ENCODE measurements around the gene MAGEA6. TPM values are rescaled to one million over a fixed set of nuclear protein-coding genes. Genes with fewer than 3 reads are reported as not detected.
"Not testable (repeated sequence)": the region's sequence is repeated elsewhere in the genome, so short reads cannot be mapped to it uniquely, and the experiment has no call there.

MAGEA6 gene
- total RNA-seq, 2 experiments from 2014 or later, result not detected

DNA sequence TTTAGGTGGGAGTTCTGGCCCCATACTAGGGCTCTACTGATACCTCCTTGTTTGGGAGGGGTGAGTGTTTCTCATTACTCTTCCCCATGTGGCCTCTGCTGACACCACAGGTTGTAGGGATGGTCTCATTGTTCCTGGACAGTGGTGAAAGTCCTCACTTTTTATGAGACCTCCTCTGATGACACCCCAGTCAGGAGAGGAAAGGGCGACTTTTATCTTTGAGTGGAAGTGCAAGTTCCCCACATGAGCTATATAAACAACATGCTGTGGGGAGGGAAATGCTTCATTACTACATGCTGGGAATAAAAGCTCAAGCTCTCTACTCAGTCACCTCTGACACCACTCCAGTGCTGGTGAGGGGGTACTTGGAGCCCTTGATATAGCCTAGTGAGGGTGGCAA, 29.5 kb upstream of the MAGEA6 start:
- H3K9me3 ChIP-seq (ENCODE audit: low read length), result no peaks in the 10 kb centered on the region
- H3K79me2 ChIP-seq (ENCODE audit: insufficient read depth, low read depth, low read length), result no peaks in the 10 kb centered on the region
- H3K9me2 ChIP-seq (ENCODE audit: insufficient read depth, low read length), result no peaks in the 10 kb centered on the region
- no peak overlapping the region for H3K4me3 ChIP-seq (ENCODE audit: low read depth, low read length, poor library complexity, severe bottlenecking)
- DNase-seq (ENCODE audit: low spot score), result no peak
- CTCF ChIA-PET (ENCODE audit: unreplicated experiment), result no interaction called here
- TF ChIP-seq EZH2phosphoT487 (IDR thresholded peaks at IDR 0.05; ENCODE audit: borderline replicate concordance, low read depth, low read length), result no peak
- TF ChIP-seq, protein P1, sequence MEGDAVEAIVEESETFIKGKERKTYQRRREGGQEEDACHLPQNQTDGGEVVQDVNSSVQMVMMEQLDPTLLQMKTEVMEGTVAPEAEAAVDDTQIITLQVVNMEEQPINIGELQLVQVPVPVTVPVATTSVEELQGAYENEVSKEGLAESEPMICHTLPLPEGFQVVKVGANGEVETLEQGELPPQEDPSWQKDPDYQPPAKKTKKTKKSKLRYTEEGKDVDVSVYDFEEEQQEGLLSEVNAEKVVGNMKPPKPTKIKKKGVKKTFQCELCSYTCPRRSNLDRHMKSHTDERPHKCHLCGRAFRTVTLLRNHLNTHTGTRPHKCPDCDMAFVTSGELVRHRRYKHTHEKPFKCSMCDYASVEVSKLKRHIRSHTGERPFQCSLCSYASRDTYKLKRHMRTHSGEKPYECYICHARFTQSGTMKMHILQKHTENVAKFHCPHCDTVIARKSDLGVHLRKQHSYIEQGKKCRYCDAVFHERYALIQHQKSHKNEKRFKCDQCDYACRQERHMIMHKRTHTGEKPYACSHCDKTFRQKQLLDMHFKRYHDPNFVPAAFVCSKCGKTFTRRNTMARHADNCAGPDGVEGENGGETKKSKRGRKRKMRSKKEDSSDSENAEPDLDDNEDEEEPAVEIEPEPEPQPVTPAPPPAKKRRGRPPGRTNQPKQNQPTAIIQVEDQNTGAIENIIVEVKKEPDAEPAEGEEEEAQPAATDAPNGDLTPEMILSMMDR (conservative IDR thresholded peaks at IDR 0.05; ENCODE audit: low read length), result no peak
- no peaks in the 10 kb centered on the region for H4K20me1 ChIP-seq (ENCODE audit: insufficient read depth, low read length)
- POLR2A ChIA-PET, result no interaction called here
- intact Hi-C loops (cut with micrococcal nuclease; ENCODE audit: unreplicated experiment), result no loop called here
- no peaks in the 10 kb centered on the region for H3K36me3 ChIP-seq (ENCODE audit: insufficient read depth, low read length)
- H3K4me2 ChIP-seq (ENCODE audit: low read length), result no peak overlapping the region
- no peaks in the 10 kb centered on the region for H3K4me1 ChIP-seq (ENCODE audit: insufficient read depth, low read length, poor library complexity, severe bottlenecking)
- no peak overlapping the region for H3K27ac ChIP-seq (ENCODE audit: low read depth, low read length, poor library complexity, severe bottlenecking)
- BruUV-seq (replicated peaks), result no TSS peak
- H2AFZ ChIP-seq (ENCODE audit: low read length), result no peak overlapping the region

DNA sequence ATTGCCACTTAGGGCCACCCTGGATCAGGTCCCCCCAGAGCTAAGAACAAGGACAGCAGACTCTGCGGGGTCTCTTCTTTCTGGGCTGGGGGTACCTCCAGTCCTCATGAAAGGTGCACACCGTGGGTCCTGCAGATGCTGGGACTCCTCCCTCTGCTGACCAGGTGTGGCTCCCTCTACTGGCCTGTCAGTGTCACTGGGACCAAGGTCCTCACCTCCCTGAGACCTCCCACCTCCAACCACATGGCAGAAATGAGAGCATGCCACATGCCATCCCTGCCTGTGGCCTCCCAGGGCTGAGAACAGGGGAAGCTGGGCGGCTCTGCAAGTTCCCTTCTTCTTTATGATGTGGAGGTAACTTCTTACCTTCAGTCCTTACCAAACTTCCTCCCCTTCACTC, 17.6 kb upstream of the MAGEA6 start:
- BruUV-seq (replicated peaks); H3K4me2 ChIP-seq (ENCODE audit: low read length); H3K36me3 ChIP-seq (ENCODE audit: insufficient read depth, low read length); H2AFZ ChIP-seq (ENCODE audit: low read length); H3K9me2 ChIP-seq (ENCODE audit: insufficient read depth, low read length); H3K79me2 ChIP-seq (ENCODE audit: insufficient read depth, low read depth, low read length); intact Hi-C loops (cut with micrococcal nuclease; ENCODE audit: unreplicated experiment); H3K27ac ChIP-seq (ENCODE audit: low read depth, low read length, poor library complexity, severe bottlenecking); H3K4me1 ChIP-seq (ENCODE audit: insufficient read depth, low read length, poor library complexity, severe bottlenecking); H3K9me3 ChIP-seq (ENCODE audit: low read length); POLR2A ChIA-PET; H4K20me1 ChIP-seq (ENCODE audit: insufficient read depth, low read length); CTCF ChIA-PET (ENCODE audit: unreplicated experiment); H3K4me3 ChIP-seq (ENCODE audit: low read depth, low read length, poor library complexity, severe bottlenecking); DNase-seq (ENCODE audit: low spot score): not testable (repeated sequence)

DNA sequence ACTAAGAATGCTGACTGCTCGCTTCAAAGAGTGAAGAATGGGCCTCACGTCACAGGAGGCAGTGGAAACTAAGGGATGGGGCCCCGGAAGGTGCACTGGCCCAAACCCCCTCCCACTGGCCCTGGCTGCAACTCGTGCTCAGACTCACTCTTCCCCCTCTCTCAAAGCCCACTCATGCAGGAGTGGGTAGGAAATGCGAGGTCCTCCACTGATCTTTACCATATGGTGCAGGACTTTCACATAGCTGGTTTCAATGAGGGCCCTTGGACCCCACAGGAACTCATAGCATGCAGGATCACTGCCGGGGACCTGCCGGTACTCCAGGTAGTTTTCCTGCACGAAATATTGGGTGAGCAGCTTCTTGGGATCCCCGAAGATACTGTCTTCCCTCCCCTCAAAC, 2.9 kb downstream of the MAGEA6 start:
- intact Hi-C loops (cut with micrococcal nuclease; ENCODE audit: unreplicated experiment); H3K79me2 ChIP-seq (ENCODE audit: insufficient read depth, low read depth, low read length); H4K20me1 ChIP-seq (ENCODE audit: insufficient read depth, low read length); H3K27ac ChIP-seq (ENCODE audit: low read depth, low read length, poor library complexity, severe bottlenecking); H3K9me3 ChIP-seq (ENCODE audit: low read length); H3K4me2 ChIP-seq (ENCODE audit: low read length); CTCF ChIA-PET (ENCODE audit: unreplicated experiment); H3K36me3 ChIP-seq (ENCODE audit: insufficient read depth, low read length); BruUV-seq (replicated peaks); H3K4me3 ChIP-seq (ENCODE audit: low read depth, low read length, poor library complexity, severe bottlenecking); POLR2A ChIA-PET; H2AFZ ChIP-seq (ENCODE audit: low read length); H3K9me2 ChIP-seq (ENCODE audit: insufficient read depth, low read length); H3K4me1 ChIP-seq (ENCODE audit: insufficient read depth, low read length, poor library complexity, severe bottlenecking); DNase-seq (ENCODE audit: low spot score): not testable (repeated sequence)

DNA sequence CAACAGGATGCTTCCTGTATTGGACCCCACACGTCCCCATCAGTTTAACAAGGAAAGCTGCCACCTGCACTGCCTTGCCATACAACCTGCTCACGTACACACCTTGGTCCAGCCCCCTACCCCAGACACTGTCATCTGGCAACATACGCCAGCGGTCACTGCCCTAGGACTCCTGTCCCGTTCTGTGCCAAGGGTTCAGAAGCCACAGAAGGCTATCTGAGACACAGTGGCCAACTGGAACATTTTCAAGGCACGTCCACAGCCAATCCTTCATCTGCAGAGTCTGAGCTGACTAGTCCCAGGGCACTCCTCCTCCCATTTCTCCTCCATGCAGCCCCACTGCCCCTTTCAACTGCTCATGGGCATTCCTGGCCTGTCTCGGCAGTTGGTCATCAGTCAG, 7.9 kb downstream of the MAGEA6 start:
- BruUV-seq (replicated peaks); CTCF ChIA-PET (ENCODE audit: unreplicated experiment): not testable (repeated sequence)

DNA sequence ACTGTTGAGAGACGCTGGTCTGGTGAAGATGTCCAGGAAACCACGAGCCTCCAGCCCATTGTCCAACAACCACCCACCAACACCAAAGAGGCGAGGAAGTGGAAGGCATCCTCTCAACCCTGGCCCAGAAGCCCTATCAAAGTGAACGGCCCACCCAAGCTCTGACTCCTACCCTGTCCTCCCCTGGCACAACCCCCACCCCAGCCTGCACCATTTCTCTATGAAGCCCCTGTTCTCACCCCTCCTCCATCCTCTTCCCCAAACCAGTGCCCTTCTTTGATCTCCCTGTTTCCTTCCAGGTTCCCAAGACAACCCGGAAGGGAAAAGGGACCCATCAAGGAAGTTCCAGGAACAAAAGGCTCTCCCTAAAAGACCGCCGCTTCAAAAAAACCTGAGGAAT, 9.9 kb downstream of the MAGEA6 start:
- H3K36me3 ChIP-seq (ENCODE audit: insufficient read depth, low read length); BruUV-seq (replicated peaks); H3K79me2 ChIP-seq (ENCODE audit: insufficient read depth, low read depth, low read length); intact Hi-C loops (cut with micrococcal nuclease; ENCODE audit: unreplicated experiment); H2AFZ ChIP-seq (ENCODE audit: low read length); H3K27ac ChIP-seq (ENCODE audit: low read depth, low read length, poor library complexity, severe bottlenecking); H3K4me2 ChIP-seq (ENCODE audit: low read length); H3K9me2 ChIP-seq (ENCODE audit: insufficient read depth, low read length); H3K9me3 ChIP-seq (ENCODE audit: low read length); H3K4me1 ChIP-seq (ENCODE audit: insufficient read depth, low read length, poor library complexity, severe bottlenecking); H3K4me3 ChIP-seq (ENCODE audit: low read depth, low read length, poor library complexity, severe bottlenecking); CTCF ChIA-PET (ENCODE audit: unreplicated experiment); DNase-seq (ENCODE audit: low spot score); H4K20me1 ChIP-seq (ENCODE audit: insufficient read depth, low read length); POLR2A ChIA-PET: not testable (repeated sequence)

More for the DNA sequence above, 7.9 kb downstream of the MAGEA6 start:
- DNase-seq (ENCODE audit: low spot score); H3K27ac ChIP-seq (ENCODE audit: low read depth, low read length, poor library complexity, severe bottlenecking); H3K9me3 ChIP-seq (ENCODE audit: low read length); H3K79me2 ChIP-seq (ENCODE audit: insufficient read depth, low read depth, low read length); H3K4me2 ChIP-seq (ENCODE audit: low read length); H3K4me1 ChIP-seq (ENCODE audit: insufficient read depth, low read length, poor library complexity, severe bottlenecking); H4K20me1 ChIP-seq (ENCODE audit: insufficient read depth, low read length); intact Hi-C loops (cut with micrococcal nuclease; ENCODE audit: unreplicated experiment); H3K36me3 ChIP-seq (ENCODE audit: insufficient read depth, low read length); H2AFZ ChIP-seq (ENCODE audit: low read length); H3K9me2 ChIP-seq (ENCODE audit: insufficient read depth, low read length); H3K4me3 ChIP-seq (ENCODE audit: low read depth, low read length, poor library complexity, severe bottlenecking); POLR2A ChIA-PET: not testable (repeated sequence)

DNA sequence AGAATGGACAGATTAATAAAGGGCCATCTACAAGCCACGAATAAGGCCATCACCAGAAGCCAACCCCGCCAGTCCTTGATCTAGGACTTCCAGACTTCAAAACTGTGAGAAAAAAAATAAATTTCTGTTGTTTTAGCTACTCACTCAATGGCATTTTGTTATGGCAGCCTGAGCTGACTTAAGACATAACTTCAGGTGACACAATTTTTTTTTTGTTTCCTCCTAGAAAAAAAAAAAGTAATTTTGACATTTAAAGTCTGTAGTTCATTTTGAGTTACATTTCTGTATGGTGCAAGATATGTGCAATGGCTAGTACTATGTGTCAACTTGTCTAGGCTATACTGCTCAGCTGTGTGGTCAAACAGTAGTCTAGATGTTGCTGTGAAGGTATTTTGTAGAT, 10.6 kb downstream of the MAGEA6 start, which contains the start of gene CSAG3:
TSS of gene CSAG3 (plus strand) at position 301 of the 400 bp plus-strand sequence.
- H3K79me2 ChIP-seq (ENCODE audit: insufficient read depth, low read depth, low read length); H3K4me1 ChIP-seq (ENCODE audit: insufficient read depth, low read length, poor library complexity, severe bottlenecking); H3K4me3 ChIP-seq (ENCODE audit: low read depth, low read length, poor library complexity, severe bottlenecking); intact Hi-C loops (cut with micrococcal nuclease; ENCODE audit: unreplicated experiment); H3K9me2 ChIP-seq (ENCODE audit: insufficient read depth, low read length); H3K4me2 ChIP-seq (ENCODE audit: low read length); BruUV-seq (replicated peaks); H3K9me3 ChIP-seq (ENCODE audit: low read length); H4K20me1 ChIP-seq (ENCODE audit: insufficient read depth, low read length); H3K27ac ChIP-seq (ENCODE audit: low read depth, low read length, poor library complexity, severe bottlenecking); CTCF ChIA-PET (ENCODE audit: unreplicated experiment); H3K36me3 ChIP-seq (ENCODE audit: insufficient read depth, low read length); H2AFZ ChIP-seq (ENCODE audit: low read length); DNase-seq (ENCODE audit: low spot score); POLR2A ChIA-PET: not testable (repeated sequence)

All from OCI-LY7 (cell line).